Karpas-422 (cell line): Measurements from ENCODE around the gene CYB5B. TPM values are rescaled to one million over a fixed set of nuclear protein-coding genes. Genes with fewer than 3 reads are reported as not detected.
"Not testable (repeated sequence)": the region's sequence is repeated elsewhere in the genome, so short reads cannot be mapped to it uniquely, and the experiment has no call there.

Source experiments
- DNase-seq: peaks from one replicate; pipeline ENCODE4 v3.0.0-alpha.2; 2015
- H2AFZ ChIP-seq: fragments of 200-600 bp; sonication (generic); 2 replicates; pipeline ENCODE4 v1.6.1; 2014; ENCODE audit warnings: antibody characterized with exemption, low read length, mixed read lengths
- H3K27ac ChIP-seq: fragments of 200-600 bp; sonication (generic); 2 replicates; pipeline ENCODE4 v1.5.1; 2014; ENCODE audit warnings: mild to moderate bottlenecking, low read length, moderate library complexity
- H3K27me3 ChIP-seq: fragments of 200-600 bp; sonication (generic); 2 replicates; pipeline ENCODE4 v1.6.1; 2014; ENCODE audit warnings: low read length, mixed read lengths
- H3K36me3 ChIP-seq: fragments of 200-600 bp; sonication (generic); 2 replicates; pipeline ENCODE4 v1.6.1; 2014; ENCODE audit warnings: low read length, mixed read lengths; ENCODE audit not compliant: insufficient read depth
- H3K4me1 ChIP-seq: fragments of 200-600 bp; sonication (generic); 2 replicates; pipeline ENCODE4 v1.6.1; 2014; ENCODE audit warnings: mild to moderate bottlenecking, low read length, mixed read lengths
- H3K4me2 ChIP-seq: fragments of 200-600 bp; sonication (generic); 2 replicates; pipeline ENCODE4 v1.6.1; 2014; ENCODE audit warnings: low read length, low read depth, mild to moderate bottlenecking; ENCODE audit not compliant: poor library complexity, severe bottlenecking
- H3K4me3 ChIP-seq: fragments of 200-600 bp; sonication (generic); 2 replicates; pipeline ENCODE4 v1.5.1; 2014; ENCODE audit warnings: mild to moderate bottlenecking, antibody characterized with exemption, low read length, mixed read lengths
- H3K79me2 ChIP-seq: fragments of 200-600 bp; sonication (generic); 2 replicates; pipeline ENCODE4 v1.6.1; 2014; ENCODE audit warnings: mild to moderate bottlenecking, low read length, mixed read lengths
- H3K9ac ChIP-seq: fragments of 200-600 bp; sonication (generic); 2 replicates; pipeline ENCODE4 v1.6.0; 2014; ENCODE audit warnings: low read length
- H3K9me2 ChIP-seq: fragments of 200-600 bp; sonication (generic), shearing (Covaris generic); replicated peaks from 2 replicates; pipeline ENCODE4 v1.6.0; 2014; ENCODE audit warnings: mild to moderate bottlenecking, low read length, moderate library complexity; ENCODE audit not compliant: insufficient read depth
- H3K9me3 ChIP-seq: fragments of 300-700, 200-600 bp; sonication (generic); 2 replicates; pipeline ENCODE4 v1.6.1; 2014; ENCODE audit warnings: low read length, mixed read lengths
- H4K20me1 ChIP-seq: fragments of 200-600 bp; sonication (generic); 2 replicates; pipeline ENCODE4 v1.6.1; 2014; ENCODE audit warnings: mild to moderate bottlenecking, antibody characterized with exemption, low read length, low read depth; ENCODE audit not compliant: insufficient read depth
- total RNA-seq: library from RNA; depleted of rRNA; stranded (reverse); fragments of >200 nt; shearing (Covaris generic); gene quantifications from 2 replicates; pipeline ENCODE4 v1.2.3, GENCODE V29; 2014; ENCODE audit warnings: low replicate concordance

Gene CYB5B
- total RNA-seq, 1 experiment from 2014 or later, result 194 TPM

DNA sequence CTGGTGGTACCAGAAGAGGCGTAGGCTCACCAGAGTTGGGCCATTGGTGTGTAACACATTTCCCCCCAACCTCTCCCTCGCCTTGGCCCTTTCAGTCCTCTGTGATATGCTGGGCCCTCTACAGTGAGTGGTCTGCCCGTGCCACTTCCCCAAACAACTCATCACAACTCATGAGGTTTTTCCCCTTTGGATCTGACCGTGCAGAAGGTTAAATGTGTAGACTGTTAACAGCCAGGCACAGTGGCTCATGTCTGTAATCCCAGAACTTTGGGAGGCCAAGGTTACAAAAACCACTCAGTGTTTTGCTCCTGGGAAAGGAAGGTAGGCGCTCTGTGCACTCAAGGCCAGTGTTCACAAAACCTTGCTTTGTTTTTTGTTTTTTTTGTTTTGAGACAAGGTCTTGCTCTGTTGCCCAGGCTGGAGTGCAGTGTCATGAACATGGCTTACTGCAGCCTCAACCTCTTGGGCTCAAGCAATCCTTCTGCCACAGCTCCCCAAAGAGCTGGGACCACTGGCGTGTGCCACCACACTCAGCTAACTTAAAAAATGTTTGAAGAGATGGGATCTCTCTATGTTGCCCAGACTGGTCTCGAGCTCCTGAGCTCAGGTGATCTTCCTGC is 11.3 kb upstream of the CYB5B start:
- H3K9me3 ChIP-seq, result no peaks in the 10 kb centered on the region
- H3K79me2 ChIP-seq, result no peaks in the 10 kb centered on the region
- no peak overlapping the region for H3K4me3 ChIP-seq
- H3K27ac ChIP-seq, result no peak overlapping the region
- no peak overlapping the region for H2AFZ ChIP-seq
- H3K4me1 ChIP-seq, result no peaks in the 10 kb centered on the region
- H3K27me3 ChIP-seq, result no peaks in the 10 kb centered on the region
- no peaks in the 10 kb centered on the region for H3K9me2 ChIP-seq
- H4K20me1 ChIP-seq, result no peaks in the 10 kb centered on the region
- DNase-seq, result no peak
- no peak overlapping the region for H3K4me2 ChIP-seq
- no peak overlapping the region for H3K9ac ChIP-seq
- H3K36me3 ChIP-seq, result no peaks in the 10 kb centered on the region

DNA sequence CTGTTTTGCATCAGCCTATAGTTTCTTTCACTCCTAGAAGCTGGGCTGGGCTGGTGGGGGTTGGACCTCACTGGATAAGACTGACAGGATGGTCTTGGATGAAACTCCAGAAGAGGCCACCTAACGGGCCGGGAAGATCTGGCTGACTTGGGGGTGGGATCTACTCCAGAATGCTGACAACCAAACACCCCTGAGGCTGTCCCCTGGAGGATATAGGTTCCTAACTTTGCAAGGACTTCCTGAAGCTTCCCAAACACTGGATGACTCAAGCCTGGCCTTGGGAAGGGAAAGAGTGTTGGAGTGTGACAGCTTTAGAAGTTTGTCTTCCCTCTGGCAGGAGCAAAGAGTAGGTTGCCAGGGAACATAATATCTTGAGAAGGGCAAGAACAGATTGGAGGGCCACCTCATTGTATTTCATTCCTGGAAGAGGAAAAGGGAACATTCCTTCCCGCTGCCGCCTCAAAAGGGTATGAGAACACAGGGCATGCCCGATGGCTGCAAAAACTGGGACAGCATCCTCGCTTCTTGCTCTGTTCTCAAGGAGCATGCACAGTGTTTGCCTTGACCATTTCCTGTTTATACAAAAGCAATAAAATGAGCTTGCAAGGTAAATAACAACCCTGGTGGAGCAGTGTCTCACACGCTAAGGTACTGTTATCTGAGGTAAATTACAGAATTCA is 6.8 kb upstream of the CYB5B start:
- no peak overlapping the region for H3K4me3 ChIP-seq
- H3K27me3 ChIP-seq, result no peaks in the 10 kb centered on the region
- H3K9ac ChIP-seq, result no peak overlapping the region
- no peak overlapping the region for H3K4me2 ChIP-seq
- no peak for DNase-seq
- H4K20me1 ChIP-seq, result no peaks in the 10 kb centered on the region
- H3K4me1 ChIP-seq, result no peaks in the 10 kb centered on the region
- no peaks in the 10 kb centered on the region for H3K79me2 ChIP-seq
- H2AFZ ChIP-seq, result no peak overlapping the region
- no peak overlapping the region for H3K27ac ChIP-seq
- no peaks in the 10 kb centered on the region for H3K36me3 ChIP-seq
- H3K9me3 ChIP-seq, result no peaks in the 10 kb centered on the region
- no peaks in the 10 kb centered on the region for H3K9me2 ChIP-seq

DNA sequence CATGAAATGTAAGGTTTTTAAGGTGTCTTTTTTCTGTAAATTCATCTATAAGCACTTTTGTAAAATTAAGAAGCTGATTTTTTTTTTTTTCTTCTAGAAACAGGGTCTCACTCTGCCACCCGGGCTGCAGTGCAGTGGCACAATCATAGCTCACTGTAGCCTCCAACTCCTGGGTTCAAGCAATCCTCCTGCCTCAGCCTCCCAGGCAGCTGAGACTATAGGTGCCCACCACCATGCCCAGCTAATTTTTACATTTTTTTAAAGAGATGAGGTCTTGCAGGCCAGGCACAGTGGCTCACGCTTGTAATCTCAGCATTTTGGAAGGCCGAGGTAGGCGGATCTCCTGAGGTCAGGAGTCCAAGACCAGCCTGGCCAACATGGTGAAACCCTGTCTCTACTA is 4.5 kb upstream of the CYB5B start:
- H3K9ac ChIP-seq, result no peak overlapping the region
- H3K27me3 ChIP-seq, result no peaks in the 10 kb centered on the region
- H3K27ac ChIP-seq, result no peak overlapping the region
- no peaks in the 10 kb centered on the region for H3K9me3 ChIP-seq
- H4K20me1 ChIP-seq, result no peaks in the 10 kb centered on the region
- no peak for DNase-seq
- H3K36me3 ChIP-seq, result no peaks in the 10 kb centered on the region
- H3K9me2 ChIP-seq, result no peaks in the 10 kb centered on the region
- no peak overlapping the region for H2AFZ ChIP-seq
- H3K79me2 ChIP-seq, result peaks cover 5% of the 10 kb centered on the region
- no peak overlapping the region for H3K4me2 ChIP-seq
- peaks cover 4% of the 10 kb centered on the region for H3K4me1 ChIP-seq
- no peak overlapping the region for H3K4me3 ChIP-seq

DNA sequence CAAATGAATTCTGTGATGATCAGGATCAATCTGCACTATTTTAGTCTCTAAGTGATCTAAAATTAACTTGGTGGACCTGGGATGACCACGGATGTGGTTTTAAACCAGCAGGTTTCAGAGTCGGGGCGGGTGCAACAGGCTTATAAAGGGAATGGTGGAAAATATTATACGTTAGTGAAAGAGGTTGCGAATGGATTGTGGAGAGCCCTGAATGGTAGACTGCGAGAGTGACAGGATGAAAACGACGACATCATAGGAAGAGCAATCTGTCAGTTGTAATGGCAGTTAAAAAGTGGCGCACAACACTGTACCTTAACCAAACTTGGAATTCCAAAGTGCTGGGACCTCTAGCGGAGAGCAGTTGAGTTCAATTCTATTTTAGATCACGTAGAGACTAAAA is 1.2 kb upstream of the CYB5B start:
- Histone ChIP-seq H3K4me2 (no peak overlapping the region), H3K27ac (no peak overlapping the region)

DNA sequence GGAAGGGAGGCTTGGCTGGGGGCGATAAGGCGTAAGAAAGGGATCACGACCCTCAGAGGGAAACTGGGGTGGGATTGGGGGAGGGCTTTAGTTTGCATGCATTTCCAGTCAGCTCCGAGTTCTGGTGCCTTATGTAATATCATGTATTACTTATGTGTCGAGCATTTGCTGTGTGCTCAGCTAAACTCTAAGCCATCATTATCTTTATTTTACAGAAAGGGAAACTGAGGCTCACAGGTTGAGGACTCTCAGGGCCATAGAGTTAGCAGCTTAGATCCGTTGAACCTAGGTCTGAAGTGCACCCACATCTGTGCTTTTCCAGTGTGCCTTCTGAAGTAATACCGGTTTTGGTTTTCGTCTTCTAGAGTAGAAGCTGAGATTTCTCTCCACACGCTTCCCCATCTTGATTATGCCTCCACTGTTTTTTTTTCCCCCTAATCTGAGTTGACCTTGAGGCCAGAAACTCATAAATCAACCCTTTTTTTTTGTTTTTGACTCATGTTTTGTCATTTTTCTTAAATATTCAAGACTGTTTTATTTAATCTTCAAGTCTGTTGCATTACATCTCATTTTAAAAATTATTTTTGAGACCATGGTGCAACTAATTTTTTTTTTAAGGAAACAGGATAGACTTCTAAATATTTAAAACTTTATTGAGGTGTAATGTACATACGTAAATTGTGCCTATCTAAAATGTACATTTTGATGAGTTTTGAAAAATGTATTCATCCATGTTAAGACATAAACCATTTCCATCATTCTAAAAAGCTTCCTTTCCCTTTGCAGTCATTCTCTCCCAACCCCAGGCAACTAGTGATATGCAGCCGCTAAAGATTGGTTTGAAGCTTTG is 741 bp downstream of the CYB5B start:
- peaks cover 34% of the 10 kb centered on the region for H3K36me3 ChIP-seq
- no peaks in the 10 kb centered on the region for H4K20me1 ChIP-seq
- H3K9ac ChIP-seq, result peak overlapping the region; percentile 86
- H3K9me3 ChIP-seq, result no peaks in the 10 kb centered on the region
- peak; percentile 63 for DNase-seq
- H3K27me3 ChIP-seq, result no peaks in the 10 kb centered on the region
- H3K27ac ChIP-seq, result peak overlapping the region; percentile 69
- no peaks in the 10 kb centered on the region for H3K9me2 ChIP-seq
- H3K79me2 ChIP-seq, result peaks cover 57% of the 10 kb centered on the region
- peak overlapping the region; percentile 18; the same call in 1 of the 2 replicates for H2AFZ ChIP-seq
- H3K4me3 ChIP-seq, result peak overlapping the region; percentile 80
- H3K4me2 ChIP-seq, result peak overlapping the region; percentile 84
- H3K4me1 ChIP-seq, result peaks cover 11% of the 10 kb centered on the region

More for the DNA sequence above, 1.2 kb upstream of the CYB5B start:
- no peak overlapping the region for H3K4me3 ChIP-seq
- H3K9me2 ChIP-seq, result no peaks in the 10 kb centered on the region
- no peak overlapping the region for H3K9ac ChIP-seq
- H3K36me3 ChIP-seq, result peaks cover 14% of the 10 kb centered on the region
- no peak overlapping the region for H2AFZ ChIP-seq
- H3K27me3 ChIP-seq, result no peaks in the 10 kb centered on the region
- no peaks in the 10 kb centered on the region for H4K20me1 ChIP-seq
- no peak for DNase-seq
- peaks cover 11% of the 10 kb centered on the region for H3K4me1 ChIP-seq
- peaks cover 37% of the 10 kb centered on the region for H3K79me2 ChIP-seq
- no peaks in the 10 kb centered on the region for H3K9me3 ChIP-seq

DNA sequence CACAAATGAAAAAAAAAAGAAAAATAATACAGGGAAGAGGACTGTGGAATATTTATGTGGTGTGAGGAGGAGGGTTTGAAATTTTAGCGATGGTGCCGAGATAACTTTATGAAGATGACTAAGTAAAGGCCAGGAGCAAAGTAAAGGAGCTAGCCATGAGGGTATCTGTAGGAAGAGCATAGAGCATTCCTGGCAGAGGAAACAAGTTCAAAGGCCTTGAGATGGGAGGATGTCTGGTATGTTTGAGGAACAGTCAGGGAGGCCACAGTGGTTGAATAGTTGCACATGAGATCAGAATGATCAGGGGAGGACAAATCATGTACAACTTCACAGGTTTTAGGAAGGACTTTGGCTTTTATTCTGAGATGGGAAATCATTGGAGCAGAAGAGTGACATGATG is 4.2 kb downstream of the CYB5B start:
- H3K36me3 ChIP-seq, result peaks cover 59% of the 10 kb centered on the region
- H4K20me1 ChIP-seq, result no peaks in the 10 kb centered on the region
- H3K4me2 ChIP-seq, result no peak overlapping the region
- H3K27me3 ChIP-seq, result no peaks in the 10 kb centered on the region
- peaks cover 87% of the 10 kb centered on the region for H3K79me2 ChIP-seq
- no peaks in the 10 kb centered on the region for H3K9me3 ChIP-seq
- H3K4me3 ChIP-seq, result no peak overlapping the region
- DNase-seq, result no peak
- H3K27ac ChIP-seq, result no peak overlapping the region
- no peaks in the 10 kb centered on the region for H3K9me2 ChIP-seq
- no peak overlapping the region for H2AFZ ChIP-seq
- H3K4me1 ChIP-seq, result peaks cover 11% of the 10 kb centered on the region
- H3K9ac ChIP-seq, result no peak overlapping the region

DNA sequence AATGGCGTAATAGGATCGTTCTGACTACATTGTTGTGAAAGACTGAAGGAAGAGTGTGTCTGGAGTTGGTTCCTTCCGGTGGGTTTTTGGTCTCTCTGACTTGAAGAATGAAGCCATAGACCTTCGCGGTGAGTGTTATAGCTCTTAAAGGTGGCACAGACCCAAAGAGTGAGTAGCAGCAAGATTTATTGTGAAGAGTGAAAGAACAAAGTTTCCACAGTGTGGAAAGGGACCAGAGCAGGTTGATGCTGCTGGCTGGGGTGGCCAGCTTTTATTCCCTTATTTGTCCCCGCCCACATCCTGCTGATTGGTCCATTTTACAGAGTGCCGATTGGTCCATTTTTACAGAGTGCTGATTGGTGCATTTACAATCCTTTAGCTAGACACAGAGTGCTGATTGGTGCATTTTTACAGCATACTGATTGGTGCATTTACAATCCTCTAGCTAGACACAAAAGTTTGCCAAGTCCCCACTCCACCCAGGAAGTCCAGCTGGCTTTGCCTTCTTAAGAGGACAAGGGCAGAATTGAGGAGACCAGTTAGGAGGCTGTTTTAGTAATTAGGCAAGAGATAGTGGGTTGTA is 4.7 kb downstream of the CYB5B start:
- H3K27me3 ChIP-seq, H4K20me1 ChIP-seq, H3K9me3 ChIP-seq, H3K27ac ChIP-seq, H3K4me3 ChIP-seq, H3K4me1 ChIP-seq, H2AFZ ChIP-seq, H3K9ac ChIP-seq, H3K4me2 ChIP-seq, H3K9me2 ChIP-seq: not testable (repeated sequence)
- Histone ChIP-seq H3K79me2 (peaks cover 92% of the 10 kb centered on the region), H3K36me3 (peaks cover 64% of the 10 kb centered on the region)
- peak; percentile 52 for DNase-seq

DNA sequence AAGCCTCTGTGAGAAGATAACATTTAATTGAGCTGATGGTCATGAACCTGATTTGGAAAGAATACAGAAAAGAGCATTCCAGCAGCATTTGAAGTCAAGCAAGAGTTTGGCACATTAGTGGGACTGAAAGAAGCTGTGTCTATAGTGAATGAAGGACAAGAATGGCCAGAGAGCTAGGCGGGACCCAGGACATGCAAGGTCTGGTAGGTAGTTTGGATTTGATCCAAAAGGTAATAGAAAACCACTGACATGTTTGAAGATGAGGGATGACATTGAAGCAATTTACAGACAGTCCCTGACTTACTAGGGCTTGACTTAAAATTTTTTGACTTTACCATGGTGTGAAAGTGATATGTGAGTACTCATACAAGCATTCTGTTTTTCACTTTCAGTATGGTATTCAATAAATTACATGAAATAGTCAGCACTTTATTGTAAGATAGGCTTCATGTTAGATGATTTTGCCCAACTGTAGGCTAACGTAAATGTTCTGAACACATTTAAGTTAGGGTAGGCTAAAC is 7.6 kb downstream of the CYB5B start:
- no peak overlapping the region for H3K9ac ChIP-seq
- peaks cover 93% of the 10 kb centered on the region for H3K79me2 ChIP-seq
- no peak overlapping the region for H3K4me2 ChIP-seq
- DNase-seq, result no peak
- no peaks in the 10 kb centered on the region for H3K9me2 ChIP-seq
- no peak overlapping the region for H2AFZ ChIP-seq
- no peak overlapping the region for H3K4me3 ChIP-seq
- H3K9me3 ChIP-seq, result no peaks in the 10 kb centered on the region
- H4K20me1 ChIP-seq, result no peaks in the 10 kb centered on the region
- H3K36me3 ChIP-seq, result peaks cover 76% of the 10 kb centered on the region
- no peaks in the 10 kb centered on the region for H3K27me3 ChIP-seq
- H3K4me1 ChIP-seq, result peaks cover 11% of the 10 kb centered on the region
- H3K27ac ChIP-seq, result no peak overlapping the region
